Measurements from ENCODE around the gene NAIF1.
"Not testable (repeated sequence)": the region's sequence is repeated elsewhere in the genome, so short reads cannot be mapped to it uniquely, and the experiment has no call there.

DNA sequence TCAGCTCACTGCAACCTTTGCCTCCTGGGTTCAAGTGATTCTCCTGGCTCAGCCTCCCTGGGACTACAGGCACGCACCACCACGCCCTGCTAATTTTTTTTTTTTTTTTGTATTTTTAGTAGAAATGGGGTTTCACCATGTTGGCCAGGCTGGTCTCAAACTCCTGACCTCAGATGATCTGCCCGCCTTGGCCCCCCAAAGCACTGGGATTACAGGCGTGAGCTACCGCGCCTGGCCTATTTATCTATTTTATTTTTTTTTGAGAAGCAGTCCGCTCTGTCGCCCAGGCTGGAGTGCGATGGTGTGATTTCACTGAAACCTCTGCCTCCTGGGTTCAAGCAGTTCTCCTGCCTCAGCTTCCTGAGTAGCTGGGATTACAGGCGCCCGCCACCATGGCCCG, 4.4 kb upstream of the NAIF1 start:
- TF ChIP-seq POLR2A (IDR thresholded peaks at IDR 0.05), result not testable (repeated sequence)
- TF ChIP-seq, protein P1, sequence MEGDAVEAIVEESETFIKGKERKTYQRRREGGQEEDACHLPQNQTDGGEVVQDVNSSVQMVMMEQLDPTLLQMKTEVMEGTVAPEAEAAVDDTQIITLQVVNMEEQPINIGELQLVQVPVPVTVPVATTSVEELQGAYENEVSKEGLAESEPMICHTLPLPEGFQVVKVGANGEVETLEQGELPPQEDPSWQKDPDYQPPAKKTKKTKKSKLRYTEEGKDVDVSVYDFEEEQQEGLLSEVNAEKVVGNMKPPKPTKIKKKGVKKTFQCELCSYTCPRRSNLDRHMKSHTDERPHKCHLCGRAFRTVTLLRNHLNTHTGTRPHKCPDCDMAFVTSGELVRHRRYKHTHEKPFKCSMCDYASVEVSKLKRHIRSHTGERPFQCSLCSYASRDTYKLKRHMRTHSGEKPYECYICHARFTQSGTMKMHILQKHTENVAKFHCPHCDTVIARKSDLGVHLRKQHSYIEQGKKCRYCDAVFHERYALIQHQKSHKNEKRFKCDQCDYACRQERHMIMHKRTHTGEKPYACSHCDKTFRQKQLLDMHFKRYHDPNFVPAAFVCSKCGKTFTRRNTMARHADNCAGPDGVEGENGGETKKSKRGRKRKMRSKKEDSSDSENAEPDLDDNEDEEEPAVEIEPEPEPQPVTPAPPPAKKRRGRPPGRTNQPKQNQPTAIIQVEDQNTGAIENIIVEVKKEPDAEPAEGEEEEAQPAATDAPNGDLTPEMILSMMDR (IDR thresholded peaks at IDR 0.05), result not testable (repeated sequence)
